ENCODE results near the gene EXOC5.
"Not testable (repeated sequence)": the region's sequence is repeated elsewhere in the genome, so short reads cannot be mapped to it uniquely, and the experiment has no call there.

GRCh38 chr14:57202672-57203071 lies 66.0 kb downstream of the EXOC5 start:
- not testable (repeated sequence) for TF ChIP-seq ZNF138 (tag by site-specific recombination; IDR thresholded peaks at IDR 0.05; ENCODE audit: borderline replicate concordance); ZFP69B (tag by site-specific recombination; IDR thresholded peaks at IDR 0.05); ZNF26 (tag by site-specific recombination; IDR thresholded peaks at IDR 0.05)

Measured in HEK293 (cell line).